Liver (tissue), 9 donors: ENCODE results near the gene ZIC2. TPM values are rescaled to one million over a fixed set of nuclear protein-coding genes. Genes with fewer than 3 reads are reported as not detected.

Source experiments
- DNase-seq: peaks from one replicate; pipeline ENCODE4 v3.0.0-alpha.2; 2017; ENCODE audit warnings: low spot score
- H3K27ac ChIP-seq, 2 donors: one replicate each; pipeline ENCODE4 v1.7.0; 2013; ENCODE audit warnings: inconsistent platforms in 2 of 2, low read length in 2 of 2, control low read depth in 1 of 2, low read depth in 1 of 2, mild to moderate bottlenecking in 1 of 2
- H3K27me3 ChIP-seq, 4 donors: one replicate each; pipeline versions ENCODE4 v1.6.1 to v1.7.0; 2013; ENCODE audit warnings: low read length in 3 of 4, inconsistent platforms in 1 of 4, mild to moderate bottlenecking in 1 of 4, moderate library complexity in 1 of 4; ENCODE audit not compliant: control insufficient read depth in 4 of 4, insufficient read depth in 4 of 4
- H3K36me3 ChIP-seq, 4 donors: one replicate each; pipeline versions ENCODE4 v1.6.1 to v1.7.0; 2013; ENCODE audit warnings: low read length in 3 of 4, mild to moderate bottlenecking in 3 of 4, low read depth in 1 of 4, moderate library complexity in 1 of 4; ENCODE audit not compliant: control insufficient read depth in 4 of 4, insufficient read depth in 3 of 4
- H3K4me1 ChIP-seq, 4 donors: one replicate each; pipeline versions ENCODE4 v1.6.1 to v1.7.0; 2013; ENCODE audit warnings: low read length in 3 of 4, mild to moderate bottlenecking in 3 of 4, moderate library complexity in 1 of 4; ENCODE audit not compliant: control insufficient read depth in 4 of 4, insufficient read depth in 4 of 4
- H3K4me3 ChIP-seq, 3 donors: one replicate each; pipeline versions ENCODE4 v1.6.1 to v1.7.0; 2013; ENCODE audit warnings: low read length in 3 of 3, control low read depth in 1 of 3, low read depth in 1 of 3, mild to moderate bottlenecking in 1 of 3
- H3K9ac ChIP-seq, 2 donors: one replicate each; pipeline ENCODE4 v1.7.0; 2013; ENCODE audit warnings: low read length in 2 of 2, mild to moderate bottlenecking in 2 of 2, moderate library complexity in 2 of 2, control low read depth in 1 of 2, low read depth in 1 of 2
- H3K9me3 ChIP-seq, 4 donors: one replicate each; pipeline versions ENCODE4 v1.6.1 to v1.7.0; 2013; ENCODE audit warnings: low read length in 3 of 4; ENCODE audit not compliant: control insufficient read depth in 4 of 4
- EGR1 ChIP-seq, 2 donors: IDR thresholded peaks; 2 replicates each; pipeline ENCODE4 v1.6.1; 2016 to 2018; ENCODE audit warnings: antibody characterized with exemption in 2 of 2, low read depth in 2 of 2
- FOXA1 ChIP-seq: IDR thresholded peaks from 2 replicates; pipeline ENCODE4 v1.6.1; 2016; ENCODE audit warnings: antibody characterized with exemption
- FOXA2 ChIP-seq: IDR thresholded peaks from 2 replicates; pipeline ENCODE4 v1.6.1; 2016; ENCODE audit warnings: antibody characterized with exemption
- GABPA ChIP-seq, 2 donors: IDR thresholded peaks in 1 of 2; conservative IDR thresholded peaks in 1 of 2; 2 replicates each; pipeline ENCODE4 v1.6.1; 2016; ENCODE audit warnings: antibody characterized with exemption in 2 of 2, mild to moderate bottlenecking in 1 of 2, moderate library complexity in 1 of 2
- HNF4A ChIP-seq, 2 donors: conservative IDR thresholded peaks; 2 replicates each; pipeline ENCODE4 v1.6.1; 2016; ENCODE audit warnings: antibody characterized with exemption in 2 of 2, mild to moderate bottlenecking in 2 of 2
- HNF4G ChIP-seq: IDR thresholded peaks from 2 replicates; pipeline ENCODE4 v1.6.1; 2016; ENCODE audit warnings: antibody characterized with exemption
- JUND ChIP-seq, 2 donors: IDR thresholded peaks; 2 replicates each; pipeline ENCODE4 v1.6.1; 2016; ENCODE audit warnings: antibody characterized with exemption in 2 of 2
- MAX ChIP-seq: IDR thresholded peaks from 2 replicates; pipeline ENCODE4 v1.6.1; 2016; ENCODE audit warnings: antibody characterized with exemption
- NR2F2 ChIP-seq: IDR thresholded peaks from 2 replicates; pipeline ENCODE4 v1.6.1; 2016; ENCODE audit warnings: antibody characterized with exemption
- RAD21 ChIP-seq, 2 donors: IDR thresholded peaks; 2 replicates each; pipeline ENCODE4 v1.6.1; 2016; ENCODE audit warnings: antibody characterized with exemption in 2 of 2, mild to moderate bottlenecking in 2 of 2
- RXRA ChIP-seq, 2 donors: IDR thresholded peaks; 2 replicates each; pipeline ENCODE4 v1.6.1; 2017 to 2018; ENCODE audit warnings: antibody characterized with exemption in 2 of 2, mild to moderate bottlenecking in 1 of 2
- SP1 ChIP-seq: IDR thresholded peaks from 2 replicates; pipeline ENCODE4 v1.6.1; 2018; ENCODE audit warnings: antibody characterized with exemption, mild to moderate bottlenecking
- TAF1 ChIP-seq: conservative IDR thresholded peaks from 2 replicates; pipeline ENCODE4 v1.6.1; 2016; ENCODE audit warnings: antibody characterized with exemption, mild to moderate bottlenecking
- YY1 ChIP-seq: IDR thresholded peaks from 2 replicates; pipeline ENCODE4 v1.6.1; 2016; ENCODE audit warnings: antibody characterized with exemption, mild to moderate bottlenecking
- WGBS: extraction: QIAGEN DNeasy Blood & Tissue Kit; methylation state at CpG from one replicate; pipeline ENCODE4 v1.1.7; 2013; 5-methylcytosine and 5-hydroxymethylcytosine counted together
- polyA plus RNA-seq, 2 donors: library from polyadenylated mRNA; stranded (reverse) in 1 of 2; unstranded in 1 of 2; fragments of 200-250 nt in 1 of 2; fragments of >200 nt in 1 of 2; fragmentation: Nextera tagmentation in 1 of 2; extraction: Ambion mirVana in 1 of 2; gene quantifications; one replicate each; pipeline versions ENCODE4 v1.2.1 to v1.2.3, GENCODE V29; 2013 to 2015
- total RNA-seq, 2 donors: library from RNA; depleted of rRNA; stranded (reverse); fragments of >200 nt; gene quantifications; one replicate each; pipeline ENCODE4 v1.2.3, GENCODE V29; 2014
- donor health status: healthy.
- donor health status: healthy.
- donor health status: healthy.
- donor health status: healthy.
- donor health status: healthy.

The ZIC2 gene
- total and polyA plus RNA-seq, 4 donors = not detected

DNA sequence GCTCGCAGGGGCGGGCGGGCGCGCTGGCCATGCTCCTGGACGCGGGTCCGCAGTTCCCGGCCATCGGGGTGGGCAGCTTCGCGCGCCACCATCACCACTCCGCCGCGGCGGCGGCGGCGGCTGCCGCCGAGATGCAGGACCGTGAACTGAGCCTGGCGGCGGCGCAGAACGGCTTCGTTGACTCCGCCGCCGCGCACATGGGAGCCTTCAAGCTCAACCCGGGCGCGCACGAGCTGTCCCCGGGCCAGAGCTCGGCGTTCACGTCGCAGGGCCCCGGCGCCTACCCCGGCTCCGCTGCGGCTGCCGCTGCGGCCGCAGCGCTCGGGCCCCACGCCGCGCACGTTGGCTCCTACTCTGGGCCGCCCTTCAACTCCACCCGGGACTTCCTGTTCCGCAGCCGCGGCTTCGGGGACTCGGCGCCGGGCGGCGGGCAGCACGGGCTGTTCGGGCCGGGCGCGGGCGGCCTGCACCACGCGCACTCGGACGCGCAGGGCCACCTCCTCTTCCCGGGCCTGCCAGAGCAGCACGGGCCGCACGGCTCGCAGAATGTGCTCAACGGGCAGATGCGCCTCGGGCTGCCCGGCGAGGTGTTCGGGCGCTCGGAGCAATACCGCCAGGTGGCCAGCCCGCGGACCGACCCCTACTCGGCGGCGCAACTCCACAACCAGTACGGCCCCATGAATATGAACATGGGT is 599 bp downstream of the ZIC2 start (continued):
- no peak for TF ChIP-seq MAX
- no peak for TF ChIP-seq RXRA (IDR thresholded peaks at IDR 0.05)
- no peak for TF ChIP-seq YY1
- no peak for TF ChIP-seq SP1

- TF ChIP-seq MAX (no peak), HNF4A (conservative IDR thresholded peaks at IDR 0.05) (no peak), RAD21 (IDR thresholded peaks at IDR 0.05) (no peak)
- WGBS = 9% methylated on average over 48 of the region's 48 CpGs
- Histone ChIP-seq H3K36me3 (no peaks in the 10 kb centered on the region), H3K4me3 (no peak overlapping the region), H3K27me3 (peaks cover 19 to 59% (median 35%) of the 10 kb centered on the region in 4 donors), H3K9me3 (peaks cover 0 to 21% (median 4%) of the 10 kb centered on the region in 4 donors), H3K4me1 (peaks cover 16 to 37% (median 24%) of the 10 kb centered on the region in 4 donors), H3K9ac (no peak overlapping the region), H3K27ac (no peak overlapping the region)
- no peak for DNase-seq
These were observed 1.3 kb downstream of the ZIC2 start for GRCh38 chr13:99982731-99983498.

DNA sequence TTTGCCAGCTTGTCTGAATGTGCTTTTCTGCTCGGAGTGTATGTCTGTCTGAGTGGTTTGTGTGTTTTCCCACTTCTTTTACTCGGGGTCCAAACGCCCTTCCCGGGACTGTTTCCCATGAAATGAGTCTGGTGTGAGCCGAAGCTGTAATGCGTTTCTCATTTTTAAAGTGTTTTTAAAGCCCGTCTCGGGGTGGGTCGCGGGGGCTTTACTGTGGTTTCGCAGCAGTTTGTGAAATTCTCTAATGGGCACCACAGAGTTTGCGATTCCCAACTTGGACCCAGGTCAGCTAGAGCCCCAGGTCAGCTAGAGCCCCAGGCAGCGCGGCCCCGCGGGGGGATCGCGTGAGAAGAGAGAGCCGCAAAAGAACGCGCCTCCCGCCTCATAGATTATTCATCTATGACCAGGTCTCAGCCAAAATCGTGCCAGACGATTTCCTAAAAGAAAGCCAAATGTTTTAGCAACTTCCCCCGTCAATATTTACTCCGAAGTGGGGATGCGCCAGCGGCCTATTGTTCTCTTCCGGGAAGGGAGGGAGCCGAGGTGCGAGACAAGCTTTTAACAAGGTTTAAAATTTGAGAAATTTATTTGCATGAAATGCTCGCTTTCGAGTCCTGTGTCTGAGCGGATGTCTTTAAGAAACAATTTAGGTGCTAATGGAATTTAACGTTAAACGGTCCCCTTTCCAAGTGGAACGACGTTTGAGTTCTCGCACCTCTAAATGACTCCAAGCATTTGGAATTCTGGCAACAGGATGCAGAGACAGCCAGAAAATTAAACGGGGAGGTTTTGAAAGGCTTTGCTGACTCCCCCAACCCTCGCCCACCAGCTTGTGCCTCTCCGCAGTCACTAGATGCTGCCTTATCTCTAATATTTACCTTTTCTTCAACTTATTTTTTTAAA is 2.2 kb downstream of the ZIC2 start:
- Histone ChIP-seq H3K9me3 (peaks cover 0 to 21% (median 4%) of the 10 kb centered on the region in 4 donors), H3K4me1 (peaks cover 16 to 36% (median 24%) of the 10 kb centered on the region in 4 donors), H3K4me3 (no peak overlapping the region), H3K36me3 (no peaks in the 10 kb centered on the region), H3K27me3 (peaks cover 14 to 55% (median 34%) of the 10 kb centered on the region in 4 donors), H3K9ac (no peak overlapping the region), H3K27ac (no peak overlapping the region)
- TF ChIP-seq NR2F2 = no peak
- TF ChIP-seq YY1 = no peak
- TF ChIP-seq JUND (IDR thresholded peaks at IDR 0.05) = no peak
- TF ChIP-seq GABPA (IDR thresholded peaks at IDR 0.05 in 1 of 2, conservative IDR thresholded peaks at IDR 0.05 in 1 of 2) = no peak
- no peak for TF ChIP-seq FOXA1
- TF ChIP-seq FOXA2 = no peak
- no peak for TF ChIP-seq HNF4G
- no peak for TF ChIP-seq MAX
- no peak for TF ChIP-seq EGR1 (IDR thresholded peaks at IDR 0.05; ENCODE audit: low read depth in 2 of 2)
- TF ChIP-seq TAF1 = no peak
- no peak for TF ChIP-seq HNF4A (conservative IDR thresholded peaks at IDR 0.05)
- no peak for TF ChIP-seq RXRA (IDR thresholded peaks at IDR 0.05)
- TF ChIP-seq SP1 = no peak
- no peak for DNase-seq
- WGBS = 9% methylated on average over 42 of the region's 42 CpGs
